ENCODE measurements around the gene FOSL1. TPM values are rescaled to one million over a fixed set of nuclear protein-coding genes. Genes with fewer than 3 reads are reported as not detected.

Gene FOSL1
- total RNA-seq, 4 donors from 2014 or later: 11.9 to 72.7 (median 35.6) TPM

GRCh38 chr11:65891219-65892136, 8.7 kb downstream of the FOSL1 start:
- peaks cover 53 to 78% (median 57%) of the 10 kb centered on the region in 3 donors for H3K4me1 ChIP-seq
- no peaks in the 10 kb centered on the region for H3K9me3 ChIP-seq
- 3 to 14% methylated on average over 8 to 11 of the region's 57 CpGs for WGBS, 2 donors
- H3K27me3 ChIP-seq: no peaks in the 10 kb centered on the region
- DNase-seq: no peak
- H3K27ac ChIP-seq: peak overlapping the region; percentile 93 to 98 (median 97)
- peak in 1 of 4 donors; percentile 11 for TF ChIP-seq POLR2A (IDR thresholded peaks at IDR 0.05)
- TF ChIP-seq CTCF (IDR thresholded peaks at IDR 0.05): peak in 1 of 6 experiments; percentile 3
- intact Hi-C loops (cut with DNase I): no loop called here
- peak overlapping the region; percentile 64 to 90 (median 83) for H3K4me3 ChIP-seq
- H3K36me3 ChIP-seq: peaks cover 0 to 30% (median 0%) of the 10 kb centered on the region in 3 donors

GRCh38 chr11:65890324-65891218, 9.6 kb downstream of the FOSL1 start, which contains the start of gene CCDC85B:
CCDC85B (plus strand) TSS chr11:65890673; CDS start chr11:65890784, 111 bp downstream.
- Histone ChIP-seq H3K9me3 (no peaks in the 10 kb centered on the region), H3K36me3 (peaks cover 0 to 38% (median 3%) of the 10 kb centered on the region in 3 donors), H3K27ac (peak within 1 kb of the TSS; percentile 93 to 98 (median 97)), H3K4me1 (peaks cover 53 to 82% (median 57%) of the 10 kb centered on the region in 3 donors), H3K27me3 (no peaks in the 10 kb centered on the region), H3K4me3 (peak within 1 kb of the TSS; percentile 64 to 90 (median 83))
- peak; percentile 91 for DNase-seq
- intact Hi-C loops (cut with DNase I): no loop called here
- WGBS, 2 donors: 0% methylated on average over 7 to 9 of the region's 94 CpGs
- peak in 3 of 4 donors; percentile 82 to 99 (median 96) for TF ChIP-seq POLR2A (IDR thresholded peaks at IDR 0.05)
- peak in 3 of 6 experiments; percentile 20 to 25 (median 20) for TF ChIP-seq CTCF (IDR thresholded peaks at IDR 0.05)

GRCh38 chr11:65888163-65888814, 11.9 kb downstream of the FOSL1 start, which contains the start of gene FIBP:
FIBP (minus strand) TSS chr11:65888471; CDS start chr11:65888418, 53 bp downstream.
- H3K27me3 ChIP-seq: no peaks in the 10 kb centered on the region
- 0% methylated on average over 7 to 11 of the region's 57 CpGs for WGBS, 2 donors
- intact Hi-C loops (cut with DNase I): no loop called here

More at GRCh38 chr11:65888163-65888814, 11.9 kb downstream of the FOSL1 start, which contains the start of gene FIBP:
- peaks cover 0 to 49% (median 11%) of the 10 kb centered on the region in 3 donors for H3K36me3 ChIP-seq
- H3K4me3 ChIP-seq: peak within 1 kb of the TSS; percentile 56 to 90 (median 83)
- DNase-seq: peak; percentile 88
- peaks cover 42 to 79% (median 46%) of the 10 kb centered on the region in 3 donors for H3K4me1 ChIP-seq
- TF ChIP-seq CTCF (IDR thresholded peaks at IDR 0.05) (peak; percentile 71 to 97 (median 94)), POLR2A (IDR thresholded peaks at IDR 0.05) (peak in 3 of 4 donors; percentile 59 to 94 (median 81))
- peak within 1 kb of the TSS; percentile 93 to 98 (median 97) for H3K27ac ChIP-seq
- H3K9me3 ChIP-seq: no peaks in the 10 kb centered on the region
